Measurements from ENCODE around the gene DIPK1A.

DIPK1A gene

DNA sequence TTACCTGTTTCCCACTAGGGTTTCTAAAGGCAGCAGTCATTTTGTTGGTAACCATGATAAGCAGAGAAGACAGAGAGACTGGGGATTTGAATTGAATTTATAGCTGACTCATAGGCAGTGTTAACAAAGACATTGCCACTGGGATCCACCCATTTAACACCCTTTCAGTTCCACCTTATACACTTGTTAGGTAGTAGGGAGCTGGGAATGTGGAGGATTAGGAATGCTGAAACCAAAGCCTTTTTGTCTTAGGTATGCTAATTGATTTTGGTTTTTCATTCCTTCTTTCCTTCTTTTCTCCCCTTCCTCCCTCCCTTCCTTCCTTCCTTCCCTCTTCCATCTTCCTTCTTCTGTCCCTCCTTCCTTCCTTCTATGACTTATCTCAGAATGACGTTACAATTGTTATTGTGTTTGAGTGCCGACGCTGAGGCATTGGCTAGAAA, 168.9 kb downstream of the DIPK1A start:
- H3K9me2 ChIP-seq (replicated peaks; ENCODE audit: insufficient read depth, low read length): no peaks in the 10 kb centered on the region
- no peak overlapping the region for H2AFZ ChIP-seq (ENCODE audit: low read length)

More for the DNA sequence above, 168.9 kb downstream of the DIPK1A start:
- Histone ChIP-seq H3K4me2 (ENCODE audit: low read depth, low read length) (no peak overlapping the region), H3K27ac (ENCODE audit: low read length) (no peak overlapping the region), H3K4me3 (ENCODE audit: low read length) (no peak overlapping the region), H3K36me3 (replicated peaks; ENCODE audit: insufficient read depth, low read length) (no peaks in the 10 kb centered on the region), H3K9me3 (replicated peaks; ENCODE audit: insufficient read depth, low read length) (no peaks in the 10 kb centered on the region), H3K79me2 (ENCODE audit: low read length) (no peaks in the 10 kb centered on the region), H4K20me1 (ENCODE audit: insufficient read depth, low read length) (no peaks in the 10 kb centered on the region), H3F3A (ENCODE audit: insufficient read depth, low read length) (no peaks in the 10 kb centered on the region), H3K9ac (ENCODE audit: low read length) (no peak overlapping the region), H3K4me1 (ENCODE audit: low read length) (no peaks in the 10 kb centered on the region), H3K27me3 (replicated peaks; ENCODE audit: insufficient read depth, low read length) (no peaks in the 10 kb centered on the region)
- TF ChIP-seq EZH2 (optimal IDR thresholded peaks at IDR 0.05; ENCODE audit: low read depth, low read length) (no peak), EZH2phosphoT487 (IDR thresholded peaks at IDR 0.05; ENCODE audit: low read length) (no peak)
- TF ChIP-seq, protein P1, sequence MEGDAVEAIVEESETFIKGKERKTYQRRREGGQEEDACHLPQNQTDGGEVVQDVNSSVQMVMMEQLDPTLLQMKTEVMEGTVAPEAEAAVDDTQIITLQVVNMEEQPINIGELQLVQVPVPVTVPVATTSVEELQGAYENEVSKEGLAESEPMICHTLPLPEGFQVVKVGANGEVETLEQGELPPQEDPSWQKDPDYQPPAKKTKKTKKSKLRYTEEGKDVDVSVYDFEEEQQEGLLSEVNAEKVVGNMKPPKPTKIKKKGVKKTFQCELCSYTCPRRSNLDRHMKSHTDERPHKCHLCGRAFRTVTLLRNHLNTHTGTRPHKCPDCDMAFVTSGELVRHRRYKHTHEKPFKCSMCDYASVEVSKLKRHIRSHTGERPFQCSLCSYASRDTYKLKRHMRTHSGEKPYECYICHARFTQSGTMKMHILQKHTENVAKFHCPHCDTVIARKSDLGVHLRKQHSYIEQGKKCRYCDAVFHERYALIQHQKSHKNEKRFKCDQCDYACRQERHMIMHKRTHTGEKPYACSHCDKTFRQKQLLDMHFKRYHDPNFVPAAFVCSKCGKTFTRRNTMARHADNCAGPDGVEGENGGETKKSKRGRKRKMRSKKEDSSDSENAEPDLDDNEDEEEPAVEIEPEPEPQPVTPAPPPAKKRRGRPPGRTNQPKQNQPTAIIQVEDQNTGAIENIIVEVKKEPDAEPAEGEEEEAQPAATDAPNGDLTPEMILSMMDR (IDR thresholded peaks at IDR 0.05; ENCODE audit: low read length): no peak
- no peak for DNase-seq
